PC-9 (cell line): ENCODE measurements around the gene RPE. TPM values are rescaled to one million over a fixed set of nuclear protein-coding genes. Genes with fewer than 3 reads are reported as not detected.

Experiments
- BruUV-seq: library from RNA; stranded (reverse); fragments of 400-500 nt; replicated peaks from 2 replicates; lab custom pipeline; 2021; lab: Mats Ljungman, UMichigan
- CTCF ChIA-PET: fragments of 300-600 bp; sonication (Branson Sonifier 250); formaldehyde crosslinking; loops from one replicate; lab custom pipeline; 2022; ENCODE audit warnings: antibody characterized with exemption; lab: Charles Lee
- POLR2A ChIA-PET: fragments of 300-600 bp; sonication (Branson Sonifier 250); formaldehyde crosslinking; loops from one replicate; lab custom pipeline; 2022; ENCODE audit warnings: antibody characterized with exemption; ENCODE audit not compliant: unreplicated experiment; lab: Charles Lee
- DNase-seq, 2 experiments: peaks; one replicate each; pipeline versions ENCODE4 v3.0.0 to v3.0.0-alpha.2; 2015 to 2022; ENCODE audit warnings: mixed read lengths in 1 of 2
- H2AFZ ChIP-seq: fragments of 200-600 bp; sonication (generic); 2 replicates; pipeline ENCODE4 v1.8.1; 2017; ENCODE audit warnings: antibody characterized with exemption
- H3F3A ChIP-seq: fragments of 200-600 bp; sonication (generic); 2 replicates; pipeline ENCODE4 v1.8.1; 2017; ENCODE audit warnings: antibody characterized with exemption, mild to moderate bottlenecking, low read depth; ENCODE audit not compliant: insufficient read depth
- H3K27ac ChIP-seq: fragments of 200-600 bp; sonication (generic); 2 replicates; pipeline ENCODE4 v1.6.1; 2016; ENCODE audit warnings: mixed run types
- H3K27me3 ChIP-seq: fragments of 200-600 bp; sonication (generic); 2 replicates; pipeline ENCODE4 v1.6.1; 2016; ENCODE audit warnings: low read depth, mixed run types; ENCODE audit not compliant: insufficient read depth
- H3K36me3 ChIP-seq: fragments of 200-600 bp; sonication (generic); 2 replicates; pipeline ENCODE4 v1.6.1; 2016; ENCODE audit warnings: low read depth, mixed run types
- H3K4me1 ChIP-seq: fragments of 200-600 bp; sonication (generic); replicated peaks from 2 replicates; pipeline ENCODE4 v1.6.1; 2016; ENCODE audit warnings: mixed run types; ENCODE audit not compliant: insufficient read depth
- H3K4me2 ChIP-seq: fragments of 200-600 bp; sonication (generic); 2 replicates; pipeline ENCODE4 v1.6.1; 2017; ENCODE audit warnings: mixed run types
- H3K4me3 ChIP-seq: fragments of 200-600 bp; sonication (generic); 2 replicates; pipeline ENCODE4 v1.6.1; 2016; ENCODE audit warnings: mixed run types
- H3K79me2 ChIP-seq: fragments of 200-600 bp; sonication (generic); 2 replicates; pipeline ENCODE4 v1.6.1; 2017; ENCODE audit warnings: low read depth, mixed run types
- H3K9me2 ChIP-seq: fragments of 200-600 bp; sonication (generic); 2 replicates; pipeline ENCODE4 v1.8.1; 2017; ENCODE audit warnings: mild to moderate bottlenecking; ENCODE audit not compliant: insufficient read depth
- H3K9me3 ChIP-seq: fragments of 200-600 bp; sonication (generic); 2 replicates; pipeline ENCODE4 v1.8.1; 2016; ENCODE audit warnings: low read depth; ENCODE audit not compliant: insufficient read depth
- H4K20me1 ChIP-seq: fragments of 200-600 bp; sonication (generic); 2 replicates; pipeline ENCODE4 v1.8.1; 2017; ENCODE audit not compliant: insufficient read depth
- CTCF ChIP-seq: fragments of 200-600 bp; sonication (generic); conservative IDR thresholded peaks from 2 replicates; pipeline ENCODE4 v1.6.1; 2017; ENCODE audit warnings: mixed run types, antibody characterized with exemption, mild to moderate bottlenecking, moderate library complexity
- EZH2 ChIP-seq: fragments of 200-600 bp; sonication (generic); IDR thresholded peaks from 2 replicates; pipeline ENCODE4 v1.8.0; 2017; ENCODE audit warnings: antibody characterized with exemption, low read depth
- intact Hi-C: fragments of 100-400 bp; cut with micrococcal nuclease; formaldehyde crosslinking; loops from one replicate; pipeline ENCODE4 v1.10.0; 2022; ENCODE audit not compliant: unreplicated experiment
- total RNA-seq: library from RNA; stranded (reverse); gene quantifications from 2 replicates; pipeline ENCODE4 v1.2.3, GENCODE V29; 2021

RPE gene
- total RNA-seq, 1 experiment from 2014 or later, result 58.4 TPM

DNA sequence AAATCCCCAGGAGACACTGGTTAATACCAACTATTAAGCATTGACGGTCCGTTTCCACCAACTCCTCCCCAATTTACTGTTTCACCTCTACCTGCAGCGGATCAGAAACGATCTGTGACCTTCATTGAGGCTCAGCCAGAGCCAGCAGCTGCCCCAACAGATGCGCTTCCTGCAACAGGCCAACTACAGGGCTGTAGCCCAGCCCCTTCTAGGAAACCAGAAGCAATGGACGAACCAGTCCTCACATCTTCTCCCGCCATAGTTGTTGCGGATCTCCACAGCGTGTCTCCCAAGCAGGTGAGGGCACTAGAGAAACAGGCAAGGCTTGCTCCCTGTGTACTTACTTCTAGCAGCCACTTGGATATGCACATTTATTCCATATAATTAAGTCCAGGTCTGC lies 8.5 kb upstream of the RPE start:
- Histone ChIP-seq H3K36me3 (no peaks in the 10 kb centered on the region), H3K27ac (no peak overlapping the region), H3K27me3 (no peaks in the 10 kb centered on the region), H3K4me2 (no peak overlapping the region), H2AFZ (no peak overlapping the region), H4K20me1 (no peaks in the 10 kb centered on the region), H3K4me3 (no peak overlapping the region), H3F3A (no peaks in the 10 kb centered on the region), H3K79me2 (no peaks in the 10 kb centered on the region), H3K4me1 (no peaks in the 10 kb centered on the region), H3K9me3 (no peaks in the 10 kb centered on the region), H3K9me2 (no peaks in the 10 kb centered on the region)
- intact Hi-C loops, result no loop called here
- DNase-seq, result no peak
- BruUV-seq, result no TSS peak
- CTCF ChIA-PET, result interaction anchor here (0.6 kb wide), 1 partner anchor 33 kb away, joined by 4 read pairs; no protein-coding TSS in a partner anchor
- POLR2A ChIA-PET, result no interaction called here
- TF ChIP-seq CTCF (no peak), EZH2 (no peak)

GRCh38 chr2:209998596-209998995 lies 3.8 kb upstream of the RPE start:
- peaks cover 11% of the 10 kb centered on the region for H3K79me2 ChIP-seq
- H3K4me3 ChIP-seq, result no peak overlapping the region
- CTCF ChIA-PET, result no interaction called here
- intact Hi-C loops, result no loop called here
- peaks cover 3% of the 10 kb centered on the region; the same call in 1 of the 2 replicates for H3K4me1 ChIP-seq
- no TSS peak for BruUV-seq
- no peaks in the 10 kb centered on the region for H3K27me3 ChIP-seq
- no peaks in the 10 kb centered on the region for H4K20me1 ChIP-seq
- TF ChIP-seq CTCF, result no peak
- no peak for TF ChIP-seq EZH2
- no peak for DNase-seq
- no peaks in the 10 kb centered on the region for H3F3A ChIP-seq
- no peaks in the 10 kb centered on the region for H3K36me3 ChIP-seq
- H3K27ac ChIP-seq, result no peak overlapping the region
- H3K9me2 ChIP-seq, result no peaks in the 10 kb centered on the region
- H3K4me2 ChIP-seq, result no peak overlapping the region
- no peak overlapping the region for H2AFZ ChIP-seq
- POLR2A ChIA-PET, result no interaction called here
- no peaks in the 10 kb centered on the region for H3K9me3 ChIP-seq

- Histone ChIP-seq H3F3A (no peaks in the 10 kb centered on the region), H3K27me3 (no peaks in the 10 kb centered on the region), H3K4me2 (no peak overlapping the region), H3K4me3 (no peak overlapping the region), H2AFZ (no peak overlapping the region), H3K36me3 (0 out of 2 replicates have a peak, but pooled peaks cover 7% of the 10 kb centered on the region), H3K27ac (no peak overlapping the region), H3K9me3 (no peaks in the 10 kb centered on the region), H3K4me1 (peaks cover 13% of the 10 kb centered on the region), H4K20me1 (peaks cover 9% of the 10 kb centered on the region), H3K79me2 (peaks cover 32% of the 10 kb centered on the region), H3K9me2 (no peaks in the 10 kb centered on the region)
- no TSS peak for BruUV-seq
- CTCF ChIA-PET, result no interaction called here
- TF ChIP-seq EZH2 (no peak), CTCF (no peak)
- no peak for DNase-seq
- POLR2A ChIA-PET, result no interaction called here
- intact Hi-C loops, result no loop called here
These were observed 1.7 kb upstream of the RPE start for GRCh38 chr2:210000464-210001324.
